Neural cell (in vitro differentiated cells): Measurements from ENCODE around the gene PHF21A. TPM values are rescaled to one million over a fixed set of nuclear protein-coding genes. Genes with fewer than 3 reads are reported as not detected.

Experiments
- H2AFZ ChIP-seq: fragments of 200-600, 300-800 bp; sonication (generic), shearing (Covaris generic); 2 replicates; pipeline ENCODE4 v1.6.0; 2014; ENCODE audit warnings: low read depth, mild to moderate bottlenecking, antibody characterized with exemption, low read length, moderate library complexity
- H3F3A ChIP-seq: fragments of 200-600 bp; shearing (Covaris generic); 2 replicates; pipeline ENCODE4 v1.6.1; 2016; ENCODE audit warnings: mild to moderate bottlenecking, moderate library complexity, mixed read lengths, antibody characterized with exemption, low read length; ENCODE audit not compliant: insufficient read depth, poor library complexity, severe bottlenecking
- H3K27ac ChIP-seq: fragments of 200-600, 300-800 bp; sonication (generic), shearing (Covaris generic); 2 replicates; pipeline ENCODE4 v1.5.1; 2014; ENCODE audit warnings: mild to moderate bottlenecking, low read length, moderate library complexity
- H3K27me3 ChIP-seq: fragments of 300-800, 200-600 bp; sonication (generic), shearing (Covaris generic); 2 replicates; pipeline ENCODE4 v1.6.0; 2014; ENCODE audit warnings: mild to moderate bottlenecking, low read depth, low read length, moderate library complexity; ENCODE audit not compliant: insufficient read depth
- H3K36me3 ChIP-seq: fragments of 300-800, 200-600 bp; sonication (generic), shearing (Covaris generic); 2 replicates; pipeline ENCODE4 v1.5.1; 2014; ENCODE audit warnings: mild to moderate bottlenecking, antibody characterized with exemption, low read length, moderate library complexity; ENCODE audit not compliant: insufficient read depth
- H3K4me2 ChIP-seq: fragments of 300-800, 200-600 bp; sonication (generic), shearing (Covaris generic); 2 replicates; pipeline ENCODE4 v1.6.0; 2014; ENCODE audit warnings: mild to moderate bottlenecking, low read length
- H3K4me3 ChIP-seq: fragments of 300-800, 200-600 bp; sonication (generic), shearing (Covaris generic); 2 replicates; pipeline ENCODE4 v1.5.1; 2014; ENCODE audit warnings: mild to moderate bottlenecking, low read length, moderate library complexity
- H3K79me2 ChIP-seq: fragments of 200-600 bp; shearing (Covaris generic); replicated peaks from 2 replicates; pipeline ENCODE4 v1.6.0; 2014; ENCODE audit warnings: mild to moderate bottlenecking, low read length, moderate library complexity; ENCODE audit not compliant: insufficient read depth
- H3K9ac ChIP-seq: fragments of 300-800, 200-600 bp; sonication (generic), shearing (Covaris generic); 2 replicates; pipeline ENCODE4 v1.6.1; 2016; ENCODE audit warnings: mild to moderate bottlenecking, low read length, mixed read lengths
- H3K9me2 ChIP-seq: fragments of 200-600 bp; shearing (Covaris generic); 2 replicates; pipeline ENCODE4 v1.6.1; 2016; ENCODE audit warnings: mild to moderate bottlenecking, low read length, mixed read lengths; ENCODE audit not compliant: insufficient read depth
- H3K9me3 ChIP-seq: fragments of 200-600, 300-800 bp; sonication (generic), shearing (Covaris generic); 2 replicates; pipeline ENCODE4 v1.6.1; 2016; ENCODE audit warnings: mild to moderate bottlenecking, mixed run types, low read length, moderate library complexity, mixed read lengths
- H4K20me1 ChIP-seq: fragments of 200-600 bp; shearing (Covaris generic); 2 replicates; pipeline ENCODE4 v1.6.1; 2016; ENCODE audit warnings: mild to moderate bottlenecking, mixed run types; ENCODE audit not compliant: insufficient read depth
- CTCF ChIP-seq: fragments of 450-650 bp; IDR thresholded peaks from 2 replicates; pipeline ENCODE4 v1.5.1; 2014; ENCODE audit warnings: antibody characterized with exemption, mild to moderate bottlenecking, moderate library complexity; ENCODE audit not compliant: poor library complexity, severe bottlenecking
- EP300 ChIP-seq: fragments of 450-650 bp; conservative IDR thresholded peaks from 2 replicates; pipeline ENCODE4 v1.6.1; 2014; ENCODE audit warnings: antibody characterized with exemption, mild to moderate bottlenecking, moderate library complexity; ENCODE audit not compliant: poor library complexity, severe bottlenecking
- EZH2 ChIP-seq: fragments of 200-600, 300-800 bp; shearing (Covaris generic), sonication (generic); IDR thresholded peaks from 2 replicates; pipeline ENCODE4 v1.6.1; 2014; ENCODE audit warnings: antibody characterized with exemption, low read length, borderline replicate concordance, mild to moderate bottlenecking; ENCODE audit not compliant: insufficient read depth, poor library complexity, severe bottlenecking
- MXI1 ChIP-seq: fragments of 450-650 bp; conservative IDR thresholded peaks from 2 replicates; pipeline ENCODE4 v1.6.1; 2014; ENCODE audit warnings: antibody characterized with exemption, mild to moderate bottlenecking; ENCODE audit not compliant: poor library complexity, severe bottlenecking
- POLR2AphosphoS5 ChIP-seq: IDR thresholded peaks from 2 replicates; pipeline ENCODE4 v1.6.1; 2012
- RAD21 ChIP-seq: fragments of 450-650 bp; conservative IDR thresholded peaks from 2 replicates; pipeline ENCODE4 v1.6.1; 2014; ENCODE audit warnings: antibody characterized with exemption, mild to moderate bottlenecking, moderate library complexity
- REST ChIP-seq: IDR thresholded peaks from 2 replicates; pipeline ENCODE4 v1.6.1; 2012; ENCODE audit warnings: borderline replicate concordance
- SMC3 ChIP-seq: fragments of 450-650 bp; conservative IDR thresholded peaks from 2 replicates; pipeline ENCODE4 v1.6.1; 2014; ENCODE audit warnings: antibody characterized with exemption, mild to moderate bottlenecking, moderate library complexity; ENCODE audit not compliant: poor library complexity
- TAF1 ChIP-seq: IDR thresholded peaks from 2 replicates; pipeline ENCODE4 v1.6.1; 2012; ENCODE audit warnings: low read depth
- polyA plus RNA-seq: library from polyadenylated mRNA; depleted of rRNA; stranded (reverse); fragments of >200 nt; gene quantifications from 2 replicates; pipeline ENCODE4 v1.2.3, GENCODE V29; 2014

The PHF21A gene
- polyA plus RNA-seq, 1 donor from 2014 or later: 31.7 TPM

- H3K27me3 ChIP-seq: no peaks in the 10 kb centered on the region
- no peaks in the 10 kb centered on the region for H4K20me1 ChIP-seq
- no peak overlapping the region for H3K4me2 ChIP-seq
- no peak overlapping the region for H3K9ac ChIP-seq
- TF ChIP-seq REST: no peak
- no peak for TF ChIP-seq TAF1
- TF ChIP-seq POLR2AphosphoS5: no peak
- no peak for TF ChIP-seq EZH2
- TF ChIP-seq CTCF: no peak
- no peak for TF ChIP-seq MXI1
- no peak for TF ChIP-seq SMC3
- TF ChIP-seq EP300: no peak
- no peak for TF ChIP-seq RAD21
- no peak overlapping the region for H3K27ac ChIP-seq
- H2AFZ ChIP-seq: no peak overlapping the region
- no peaks in the 10 kb centered on the region for H3K36me3 ChIP-seq
- no peak overlapping the region for H3K4me3 ChIP-seq
- peaks cover 6% of the 10 kb centered on the region for H3K79me2 ChIP-seq
- no peaks in the 10 kb centered on the region for H3F3A ChIP-seq
- no peaks in the 10 kb centered on the region for H3K9me3 ChIP-seq
- no peaks in the 10 kb centered on the region for H3K9me2 ChIP-seq
These were observed 102.6 kb downstream of the PHF21A start for GRCh38 chr11:46018651-46019050.

- no peak overlapping the region for H3K9ac ChIP-seq
- no peaks in the 10 kb centered on the region for H3K9me3 ChIP-seq
- H3K36me3 ChIP-seq: no peaks in the 10 kb centered on the region
- no peak overlapping the region for H3K4me3 ChIP-seq
- H3K4me2 ChIP-seq: no peak overlapping the region
- no peak for TF ChIP-seq EP300
- no peak for TF ChIP-seq MXI1
- no peak for TF ChIP-seq REST
- TF ChIP-seq CTCF: no peak
- no peak for TF ChIP-seq SMC3
- no peak for TF ChIP-seq EZH2
- TF ChIP-seq POLR2AphosphoS5: no peak
- no peak for TF ChIP-seq TAF1
- no peak for TF ChIP-seq RAD21
- H3K9me2 ChIP-seq: no peaks in the 10 kb centered on the region
- no peaks in the 10 kb centered on the region for H4K20me1 ChIP-seq
- no peak overlapping the region for H3K27ac ChIP-seq
- H2AFZ ChIP-seq: no peak overlapping the region
- H3K27me3 ChIP-seq: no peaks in the 10 kb centered on the region
- H3F3A ChIP-seq: no peaks in the 10 kb centered on the region
- peaks cover 6% of the 10 kb centered on the region for H3K79me2 ChIP-seq
These were observed 103.9 kb downstream of the PHF21A start for GRCh38 chr11:46017341-46017740.
